Nephron progenitor cell (in vitro differentiated cells): ENCODE results near the gene MAL.

ENCODE experiments used
- DNase-seq: peaks from one replicate; pipeline ENCODE4 v3.0.0; 2021
- H3K27ac Mint-ChIP-seq: 2 replicates; pipeline ENCODE4 v1.8.0; 2021; ENCODE audit warnings: mild to moderate bottlenecking, moderate library complexity, mixed read lengths
- H3K27me3 Mint-ChIP-seq: 2 replicates; pipeline ENCODE4 v1.8.0; 2021; ENCODE audit warnings: mild to moderate bottlenecking, low read depth, mixed read lengths; ENCODE audit not compliant: poor library complexity
- H3K36me3 Mint-ChIP-seq: 2 replicates; pipeline ENCODE4 v1.8.0; 2021; ENCODE audit warnings: low read depth, mixed read lengths
- H3K4me1 Mint-ChIP-seq: 2 replicates; pipeline ENCODE4 v1.8.0; 2021; ENCODE audit warnings: mixed read lengths
- H3K4me3 Mint-ChIP-seq: 2 replicates; pipeline ENCODE4 v1.8.0; 2021; ENCODE audit warnings: mild to moderate bottlenecking, moderate library complexity, mixed read lengths
- H3K9me3 Mint-ChIP-seq: 2 replicates; pipeline ENCODE4 v1.8.0; 2021; ENCODE audit warnings: mild to moderate bottlenecking, moderate library complexity, mixed read lengths
- TF ChIP-seq, protein P1 (sequence below): fragments of 200-600 bp; sonication (generic); IDR thresholded peaks from 2 replicates; pipeline ENCODE4 v1.5.0; 2021; ENCODE audit warnings: antibody characterized with exemption

The MAL gene

DNA sequence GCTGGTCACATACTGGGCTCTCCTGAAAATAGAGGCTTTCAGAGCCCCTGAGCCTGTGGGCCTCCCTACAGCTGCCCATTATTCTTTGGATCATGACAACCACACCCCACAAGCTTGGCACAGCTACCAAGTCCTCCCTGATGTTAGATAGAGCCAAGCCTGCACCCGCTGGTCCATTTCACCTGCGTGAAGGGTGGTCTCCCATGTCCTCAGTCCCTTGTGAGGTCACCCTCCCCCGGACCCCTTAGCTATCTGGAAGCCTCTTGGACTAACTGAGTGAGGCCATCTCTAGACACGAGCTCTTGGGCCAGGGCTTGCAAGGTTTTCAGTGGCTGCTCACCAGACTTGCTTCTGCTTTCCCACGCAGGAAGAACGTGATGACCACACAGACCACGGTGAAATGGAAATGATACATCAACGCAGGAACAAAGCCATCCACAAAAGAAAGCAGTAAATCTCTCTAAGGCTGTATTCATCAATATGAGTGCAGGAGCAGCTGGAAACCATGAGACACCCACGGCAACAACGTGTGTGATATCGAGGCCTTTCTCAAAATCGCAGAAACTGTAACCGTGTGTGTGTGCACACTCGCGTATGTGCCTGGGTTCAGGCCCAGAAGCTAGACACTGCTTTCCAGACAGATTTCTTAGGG lies 10.1 kb upstream of the MAL start:
- Mint-ChIP-seq H3K4me1 (peaks cover 42% of the 10 kb centered on the region), H3K4me3 (no peak overlapping the region), H3K9me3 (no peaks in the 10 kb centered on the region), H3K27ac (no peak overlapping the region), H3K36me3 (no peaks in the 10 kb centered on the region), H3K27me3 (peaks cover 26% of the 10 kb centered on the region)
- DNase-seq: no peak
- TF ChIP-seq, protein P1, sequence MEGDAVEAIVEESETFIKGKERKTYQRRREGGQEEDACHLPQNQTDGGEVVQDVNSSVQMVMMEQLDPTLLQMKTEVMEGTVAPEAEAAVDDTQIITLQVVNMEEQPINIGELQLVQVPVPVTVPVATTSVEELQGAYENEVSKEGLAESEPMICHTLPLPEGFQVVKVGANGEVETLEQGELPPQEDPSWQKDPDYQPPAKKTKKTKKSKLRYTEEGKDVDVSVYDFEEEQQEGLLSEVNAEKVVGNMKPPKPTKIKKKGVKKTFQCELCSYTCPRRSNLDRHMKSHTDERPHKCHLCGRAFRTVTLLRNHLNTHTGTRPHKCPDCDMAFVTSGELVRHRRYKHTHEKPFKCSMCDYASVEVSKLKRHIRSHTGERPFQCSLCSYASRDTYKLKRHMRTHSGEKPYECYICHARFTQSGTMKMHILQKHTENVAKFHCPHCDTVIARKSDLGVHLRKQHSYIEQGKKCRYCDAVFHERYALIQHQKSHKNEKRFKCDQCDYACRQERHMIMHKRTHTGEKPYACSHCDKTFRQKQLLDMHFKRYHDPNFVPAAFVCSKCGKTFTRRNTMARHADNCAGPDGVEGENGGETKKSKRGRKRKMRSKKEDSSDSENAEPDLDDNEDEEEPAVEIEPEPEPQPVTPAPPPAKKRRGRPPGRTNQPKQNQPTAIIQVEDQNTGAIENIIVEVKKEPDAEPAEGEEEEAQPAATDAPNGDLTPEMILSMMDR: no peak

DNA sequence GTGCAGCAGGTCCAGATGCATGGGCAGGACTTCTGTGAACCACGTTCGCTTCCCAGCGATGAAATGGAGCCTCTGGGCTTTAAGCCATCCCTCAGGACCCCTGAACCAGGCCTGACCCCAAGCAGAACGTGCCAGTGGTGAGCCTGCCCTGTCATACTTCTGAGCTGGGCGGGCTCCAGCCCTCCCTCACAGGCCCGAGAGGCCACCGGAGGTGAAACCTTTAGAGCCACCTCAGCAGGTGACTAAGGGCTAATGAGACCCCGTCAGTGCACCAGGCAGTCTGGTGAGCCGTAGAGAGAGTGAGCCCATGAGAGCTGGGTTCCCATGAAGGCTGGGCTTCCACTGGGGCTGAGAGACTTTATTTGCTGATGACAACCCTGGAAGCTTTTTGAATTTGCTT lies 8.9 kb upstream of the MAL start:
- Mint-ChIP-seq H3K27me3 (peaks cover 34% of the 10 kb centered on the region), H3K27ac (no peak overlapping the region), H3K4me1 (peaks cover 45% of the 10 kb centered on the region), H3K9me3 (no peaks in the 10 kb centered on the region), H3K36me3 (no peaks in the 10 kb centered on the region), H3K4me3 (no peak overlapping the region)
- TF ChIP-seq, protein P1: no peak
- no peak for DNase-seq

DNA sequence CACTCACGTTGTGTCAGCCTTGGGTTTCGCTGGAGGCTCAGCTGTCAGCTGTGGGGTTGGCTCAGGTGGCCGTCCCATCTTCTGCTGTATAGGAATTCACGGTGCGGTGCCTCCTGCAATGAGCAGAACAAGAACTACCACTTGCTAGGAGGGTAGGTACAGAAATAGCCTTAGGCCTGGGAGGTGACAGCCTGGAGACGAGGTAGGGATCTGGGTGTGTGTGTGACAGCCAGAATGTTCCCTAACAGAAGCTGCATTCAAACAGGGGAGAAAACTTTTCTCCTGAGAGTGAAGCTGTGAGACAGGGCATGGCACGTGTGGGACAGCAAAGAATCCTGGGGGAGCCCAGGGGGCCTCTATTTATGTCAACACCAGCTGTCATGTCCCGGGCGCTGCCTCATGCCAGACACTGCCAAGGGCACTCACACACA lies 8.4 kb upstream of the MAL start:
- Mint-ChIP-seq H3K4me1 (peaks cover 49% of the 10 kb centered on the region), H3K9me3 (no peaks in the 10 kb centered on the region), H3K4me3 (no peak overlapping the region), H3K27ac (no peak overlapping the region), H3K36me3 (no peaks in the 10 kb centered on the region), H3K27me3 (peaks cover 34% of the 10 kb centered on the region)
- no peak for DNase-seq
- TF ChIP-seq, protein P1: no peak

DNA sequence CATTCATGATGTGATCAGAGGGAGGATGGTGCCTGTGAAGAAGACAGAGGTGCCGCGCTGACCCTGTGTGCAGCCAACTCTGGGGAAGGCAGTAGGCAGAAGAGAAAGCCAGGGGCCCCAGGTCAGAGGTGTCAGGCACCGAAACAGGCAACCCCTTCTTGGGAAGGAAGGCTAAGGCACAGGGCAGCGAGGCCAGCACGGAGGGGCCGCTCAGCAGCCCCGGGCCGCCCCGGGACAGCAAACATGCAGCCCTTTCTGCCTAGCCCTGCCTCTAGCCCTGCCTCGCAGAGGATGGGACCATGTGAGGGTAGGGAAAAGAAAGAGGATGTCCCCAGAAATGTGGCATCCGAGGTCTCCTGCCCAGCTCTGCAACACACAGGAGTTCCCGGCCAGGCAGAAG lies 7.7 kb upstream of the MAL start:
- Mint-ChIP-seq H3K27me3 (peaks cover 42% of the 10 kb centered on the region), H3K4me1 (peaks cover 50% of the 10 kb centered on the region), H3K9me3 (no peaks in the 10 kb centered on the region), H3K36me3 (no peaks in the 10 kb centered on the region), H3K27ac (no peak overlapping the region), H3K4me3 (no peak overlapping the region)
- TF ChIP-seq, protein P1: no peak
- no peak for DNase-seq

DNA sequence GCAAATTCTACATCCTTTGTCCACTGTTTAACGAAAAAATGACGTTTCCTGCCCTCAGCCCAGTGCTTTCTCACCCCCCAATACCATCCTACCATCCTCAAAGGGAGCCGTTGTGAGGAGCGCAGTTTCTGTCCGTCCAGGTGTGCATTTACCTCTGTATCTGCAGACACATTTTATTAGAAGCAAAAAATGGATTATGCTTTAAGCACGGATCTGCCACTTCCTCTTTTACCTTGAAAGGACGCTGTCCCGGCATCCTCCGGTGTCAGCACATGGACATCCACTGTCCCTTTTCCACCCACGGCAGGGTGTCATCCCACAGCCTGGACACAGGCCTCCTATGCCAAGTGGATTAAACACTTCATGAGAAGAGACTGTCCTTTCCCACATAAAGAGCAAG lies 7.2 kb upstream of the MAL start:
- H3K4me1 Mint-ChIP-seq: peaks cover 46% of the 10 kb centered on the region
- H3K4me3 Mint-ChIP-seq: no peak overlapping the region
- H3K27ac Mint-ChIP-seq: no peak overlapping the region
- TF ChIP-seq, protein P1: no peak
- no peak for DNase-seq
- no peaks in the 10 kb centered on the region for H3K36me3 Mint-ChIP-seq
- H3K9me3 Mint-ChIP-seq: no peaks in the 10 kb centered on the region
- H3K27me3 Mint-ChIP-seq: peaks cover 45% of the 10 kb centered on the region

DNA sequence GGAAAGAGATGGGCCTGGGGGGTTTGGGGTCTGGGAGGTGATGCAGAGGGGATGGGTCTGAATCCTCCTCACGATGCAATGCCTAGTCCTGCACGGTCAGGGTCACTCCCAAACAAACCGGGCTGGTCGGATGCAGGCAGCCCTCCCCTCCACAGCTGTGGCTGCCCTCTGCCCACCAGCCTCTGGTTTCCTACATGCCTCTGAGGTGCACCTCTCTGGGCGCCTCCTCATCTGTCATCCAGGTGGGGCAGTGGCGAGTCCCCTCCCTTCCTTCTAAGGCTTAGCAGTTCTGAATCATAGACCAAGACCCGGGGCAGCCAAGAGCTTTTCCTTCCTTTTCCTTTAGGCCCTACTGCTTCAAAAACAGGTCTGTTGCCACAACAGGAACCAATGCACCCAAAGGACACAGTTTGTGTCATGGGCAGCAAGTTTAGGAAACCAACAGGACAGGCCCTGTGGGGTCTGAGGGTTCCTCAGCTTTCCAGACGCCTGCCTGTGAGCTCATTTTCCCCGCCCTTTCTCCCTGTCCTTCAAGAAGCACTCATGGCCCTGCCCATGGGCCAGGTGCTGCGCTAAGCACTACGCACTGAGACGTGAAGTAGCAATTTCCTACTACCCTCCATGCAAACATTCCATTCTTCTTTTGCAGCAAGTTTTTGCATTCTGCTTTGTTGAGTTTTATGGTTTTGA lies 6.5 kb upstream of the MAL start:
- H3K36me3 Mint-ChIP-seq: no peaks in the 10 kb centered on the region
- peaks cover 41% of the 10 kb centered on the region for H3K4me1 Mint-ChIP-seq
- peaks cover 48% of the 10 kb centered on the region for H3K27me3 Mint-ChIP-seq
- DNase-seq: no peak
- TF ChIP-seq, protein P1: no peak
- H3K27ac Mint-ChIP-seq: no peak overlapping the region
- H3K4me3 Mint-ChIP-seq: no peak overlapping the region
- no peaks in the 10 kb centered on the region for H3K9me3 Mint-ChIP-seq
